HCT116 (cell line): ENCODE results near the gene CHCHD3. TPM values are rescaled to one million over a fixed set of nuclear protein-coding genes. Genes with fewer than 3 reads are reported as not detected.

Experiments used
- ATAC-seq: fragments of 200-7000 bp; cut with Tn5 transposase; 2 replicates; pipeline ENCODE4 v1.9.1; 2020; ENCODE audit warnings: mild to moderate bottlenecking, moderate library complexity
- BruUV-seq: library from RNA; stranded (reverse); fragments of 400-500 nt; replicated peaks from 2 replicates; lab custom pipeline; 2021; lab: Mats Ljungman, UMichigan
- CTCF ChIA-PET: fragments of 300-600 bp; sonication (Branson Sonifier 250); formaldehyde crosslinking; loops from one replicate; lab custom pipeline; 2021; ENCODE audit warnings: antibody characterized with exemption; lab: Charles Lee
- POLR2A ChIA-PET: fragments of 300-600, 350-600 bp; sonication (Branson Sonifier 250); formaldehyde crosslinking; loops from one replicate; lab custom pipeline; 2021; ENCODE audit warnings: antibody characterized with exemption; lab: Charles Lee
- RAD21 ChIA-PET, 2 experiments: fragments of 300-600 bp; sonication (Branson Sonifier 250); formaldehyde crosslinking; loops; one replicate each; lab custom pipeline; 2023; ENCODE audit warnings: low total read pairs in 2 of 2; ENCODE audit not compliant: uncharacterized antibody in 2 of 2, unreplicated experiment in 2 of 2, low non-redundant PET in 1 of 2; lab: Charles Lee
- DNase-seq: peaks from one replicate; pipeline ENCODE4 v3.0.0-alpha.2; 2010; ENCODE audit warnings: low read depth, low spot score
- H2AFZ ChIP-seq: fragments of 200-600 bp; shearing (Covaris generic), sonication (generic); 2 replicates; pipeline ENCODE4 v1.6.1; 2017; ENCODE audit warnings: low read depth, mixed run types, mixed read lengths, antibody characterized with exemption, low read length; ENCODE audit not compliant: poor library complexity, severe bottlenecking
- H3K27ac ChIP-seq: 2 replicates; pipeline ENCODE4 v1.5.1; 2012; ENCODE audit warnings: low read depth, low read length
- H3K27me3 ChIP-seq: fragments of 200-600 bp; sonication (generic); 2 replicates; pipeline ENCODE4 v1.6.1; 2016; ENCODE audit warnings: mixed run types, low read length, mixed read lengths; ENCODE audit not compliant: insufficient read depth
- H3K36me3 ChIP-seq, 2 experiments: fragments of 200-500 bp in 1 of 2; fragments of 200-600 bp in 1 of 2; sonication (Bioruptor generic) in 1 of 2; sonication (generic) in 1 of 2; 2 replicates each; pipeline versions ENCODE4 v1.5.1 to v1.6.1; 2014 to 2016; ENCODE audit warnings: low read length in 2 of 2, inconsistent platforms in 1 of 2, mixed read lengths in 1 of 2, mixed run types in 1 of 2; ENCODE audit not compliant: insufficient read depth in 2 of 2, control insufficient read depth in 1 of 2
- H3K4me1 ChIP-seq, 2 experiments: fragments of 200-600 bp in 1 of 2; sonication (generic) in 1 of 2; 2 replicates each; pipeline versions ENCODE4 v1.5.1 to v1.6.1; 2012 to 2017; ENCODE audit warnings: low read length in 2 of 2, inconsistent platforms in 1 of 2, mild to moderate bottlenecking in 1 of 2, mixed read lengths in 1 of 2, mixed run types in 1 of 2, moderate library complexity in 1 of 2; ENCODE audit not compliant: insufficient read depth in 2 of 2, control insufficient read depth in 1 of 2
- H3K4me2 ChIP-seq: fragments of 200-600 bp; sonication (generic); 2 replicates; pipeline ENCODE4 v1.6.1; 2017; ENCODE audit warnings: mixed run types, low read length, mixed read lengths
- H3K4me3 ChIP-seq, 2 experiments: fragments of 200-600 bp in 1 of 2; sonication (generic) in 1 of 2; replicated peaks in 1 of 2; 2 replicates each; pipeline ENCODE4 v1.5.1; 2011 to 2016; ENCODE audit warnings: low read length in 2 of 2, control low read depth in 1 of 2, low read depth in 1 of 2, mild to moderate bottlenecking in 1 of 2, mixed read lengths in 1 of 2, mixed run types in 1 of 2
- H3K79me2 ChIP-seq: fragments of 200-600 bp; sonication (generic); 2 replicates; pipeline ENCODE4 v1.6.1; 2017; ENCODE audit warnings: mild to moderate bottlenecking, mixed run types, low read length, moderate library complexity, mixed read lengths; ENCODE audit not compliant: insufficient read depth
- H3K9ac ChIP-seq: fragments of 200-600 bp; sonication (generic); 2 replicates; pipeline ENCODE4 v1.6.1; 2016; ENCODE audit warnings: low read length, mixed read lengths
- H3K9me2 ChIP-seq: fragments of 200-600 bp; sonication (generic), shearing (Covaris generic); 2 replicates; pipeline ENCODE4 v1.6.1; 2017; ENCODE audit warnings: mixed run types, mild to moderate bottlenecking, moderate library complexity; ENCODE audit not compliant: insufficient read depth
- H3K9me3 ChIP-seq, 2 experiments: fragments of 200-500 bp in 1 of 2; fragments of 200-600 bp in 1 of 2; sonication (Bioruptor generic) in 1 of 2; sonication (generic) in 1 of 2; 2 replicates each; pipeline ENCODE4 v1.6.1; 2014 to 2017; ENCODE audit warnings: low read length in 2 of 2, mixed read lengths in 2 of 2, inconsistent platforms in 1 of 2, low read depth in 1 of 2, mild to moderate bottlenecking in 1 of 2, mixed run types in 1 of 2, moderate library complexity in 1 of 2; ENCODE audit not compliant: control insufficient read depth in 1 of 2, insufficient read depth in 1 of 2
- H4K20me1 ChIP-seq: fragments of 200-600 bp; sonication (generic), shearing (Covaris generic); 2 replicates; pipeline ENCODE4 v1.6.1; 2017; ENCODE audit warnings: mixed run types, mild to moderate bottlenecking, moderate library complexity; ENCODE audit not compliant: insufficient read depth
- ATF3 ChIP-seq: IDR thresholded peaks from 2 replicates; pipeline ENCODE4 v1.6.1; 2012
- CBX3 ChIP-seq: IDR thresholded peaks from 2 replicates; pipeline ENCODE4 v1.6.1; 2012; ENCODE audit warnings: low read depth
- CEBPB ChIP-seq: IDR thresholded peaks from 2 replicates; pipeline ENCODE4 v1.6.1; 2012; ENCODE audit warnings: low read depth
- EGR1 ChIP-seq: IDR thresholded peaks from 2 replicates; pipeline ENCODE4 v1.6.1; 2012; ENCODE audit warnings: low read depth
- EZH2 ChIP-seq: fragments of 200-600 bp; sonication (generic); IDR thresholded peaks from 2 replicates; pipeline ENCODE4 v1.6.1; 2017; ENCODE audit warnings: antibody characterized with exemption, mixed run types
- FOSL1 ChIP-seq: IDR thresholded peaks from 2 replicates; pipeline ENCODE4 v1.6.1; 2012; ENCODE audit warnings: low read depth
- JUND ChIP-seq: IDR thresholded peaks from 2 replicates; pipeline ENCODE4 v1.6.1; 2012
- MAX ChIP-seq: IDR thresholded peaks from 2 replicates; pipeline ENCODE4 v1.6.1; 2012
- POLR2A ChIP-seq: IDR thresholded peaks from 2 replicates; pipeline ENCODE4 v1.7.0; 2011; ENCODE audit warnings: borderline replicate concordance; ENCODE audit not compliant: insufficient read depth, insufficient read length; ENCODE audit errors: extremely low read depth
- POLR2AphosphoS5 ChIP-seq: IDR thresholded peaks from 2 replicates; pipeline ENCODE4 v1.6.1; 2011; ENCODE audit warnings: mild to moderate bottlenecking, low read depth, low read length, moderate library complexity
- SIN3A ChIP-seq: IDR thresholded peaks from 2 replicates; pipeline ENCODE4 v1.6.1; 2012; ENCODE audit warnings: low read depth
- SRF ChIP-seq: IDR thresholded peaks from 2 replicates; pipeline ENCODE4 v1.6.1; 2012; ENCODE audit warnings: low read depth
- YY1 ChIP-seq: IDR thresholded peaks from 2 replicates; pipeline ENCODE4 v1.6.1; 2011; ENCODE audit warnings: low read length, low read depth, moderate library complexity, mild to moderate bottlenecking; ENCODE audit not compliant: insufficient replicate concordance; ENCODE audit errors: extremely low read depth
- ZNF274 ChIP-seq: fragments of 200-500 bp; sonication (Bioruptor generic); IDR thresholded peaks from 2 replicates; pipeline ENCODE4 v1.6.1; 2014; ENCODE audit warnings: mild to moderate bottlenecking, low read depth, low read length, inconsistent platforms
- intact Hi-C: fragments of 100-400 bp; cut with micrococcal nuclease; formaldehyde crosslinking; loops from 2 replicates; pipeline ENCODE4 v1.10.0; 2022
- total RNA-seq: library from RNA; stranded (reverse); gene quantifications from one replicate; pipeline ENCODE4 v1.2.1, GENCODE V29; 2021; ENCODE audit not compliant: unreplicated experiment

Gene CHCHD3
- total RNA-seq, 1 experiment from 2014 or later, result 73.5 TPM

- Histone ChIP-seq H3K4me1 (no peaks in the 10 kb centered on the region), H4K20me1 (no peaks in the 10 kb centered on the region), H3K27me3 (no peaks in the 10 kb centered on the region), H2AFZ (no peak overlapping the region), H3K27ac (no peak overlapping the region), H3K4me2 (no peak overlapping the region), H3K9ac (no peak overlapping the region), H3K9me3 (no peaks in the 10 kb centered on the region), H3K36me3 (no peaks in the 10 kb centered on the region), H3K9me2 (no peaks in the 10 kb centered on the region), H3K4me3 (no peak overlapping the region), H3K79me2 (no peaks in the 10 kb centered on the region)
- ChIA-PET CTCF (no interaction called here), POLR2A (no interaction called here), RAD21 (no interaction called here)
- intact Hi-C loops, result no loop called here
- DNase-seq (no peak), ATAC-seq (no peak)
- no TSS peak for BruUV-seq
- TF ChIP-seq EGR1 (no peak), CEBPB (no peak), SRF (no peak), CBX3 (no peak)
Observed at GRCh38 chr7:133091943-133092464, 10.1 kb upstream of the CHCHD3 start.

- intact Hi-C loops, result loop anchor here (10.0 kb wide), 1 partner anchor 1232 kb away; the partner anchor contains the start of gene SLC35B4
- POLR2A ChIA-PET, result interaction anchor here (0.8 kb wide), 1 partner anchor 9 kb away, joined by 3 read pairs; no protein-coding TSS in a partner anchor
- H3K4me3 ChIP-seq, result peak overlapping the region in 1 of 2 experiments; percentile 93; a peak in 1 of 4 replicates
- H3K27me3 ChIP-seq, result no peaks in the 10 kb centered on the region
- no peaks in the 10 kb centered on the region for H3K9me3 ChIP-seq
- peaks cover 0 to 6% of the 10 kb centered on the region in 2 experiments; a peak in 1 of 4 replicates for H3K36me3 ChIP-seq
- ATAC-seq, result no peak
- H4K20me1 ChIP-seq, result peaks cover 9% of the 10 kb centered on the region; the same call in 1 of the 2 replicates
- no peaks in the 10 kb centered on the region for H3K9me2 ChIP-seq
- peaks cover 45% of the 10 kb centered on the region for H3K79me2 ChIP-seq
- no peak overlapping the region for H3K27ac ChIP-seq
- no peak for TF ChIP-seq JUND
- TF ChIP-seq POLR2A, result no peak
- no peak for TF ChIP-seq POLR2AphosphoS5
- TF ChIP-seq ZNF274, result no peak
- TF ChIP-seq EZH2, result no peak
- TF ChIP-seq FOSL1, result no peak
- TF ChIP-seq ATF3, result no peak
- no peak for TF ChIP-seq MAX
- TF ChIP-seq YY1, result no peak
- TF ChIP-seq SIN3A, result no peak; the same call in 1 of the 2 replicates
- no peak for TF ChIP-seq SRF
- RAD21 ChIA-PET, result no interaction called here
- CTCF ChIA-PET, result no interaction called here
- peak overlapping the region; percentile 82 for H2AFZ ChIP-seq
- H3K4me2 ChIP-seq, result peak overlapping the region; percentile 19
- DNase-seq, result no peak
- peaks cover 0 to 10% of the 10 kb centered on the region in 2 experiments; a peak in 2 of 4 replicates for H3K4me1 ChIP-seq
- H3K9ac ChIP-seq, result no peak overlapping the region
- BruUV-seq, result no TSS peak
Observed at GRCh38 chr7:133082390-133082766, 488 bp upstream of the CHCHD3 start.
